Keratinocyte (primary cell): ENCODE measurements around the gene SEC11A. TPM values are rescaled to one million over a fixed set of nuclear protein-coding genes. Genes with fewer than 3 reads are reported as not detected.
A peak's percentile ranks its signal among the peaks of the same experiment; 100 is the strongest.

Experiments
- DNase-seq: peaks from one replicate; pipeline ENCODE4 v3.0.0-alpha.2; 2011; ENCODE audit warnings: low read depth, missing footprints, low spot score
- FAIRE-seq: peaks from 2 replicates; lab custom pipeline; 2011; peaks lifted over from hg19 to GRCh38; lab: Jason Lieb, UNC
- H2AFZ ChIP-seq: 2 replicates; pipeline ENCODE4 v1.6.0; 2012; ENCODE audit warnings: low read length, control low read depth, inconsistent platforms; ENCODE audit not compliant: control insufficient read depth
- H3K27ac ChIP-seq: 2 replicates; pipeline ENCODE4 v1.5.1; 2011; ENCODE audit warnings: low read length; ENCODE audit not compliant: control insufficient read depth, insufficient read depth
- H3K27me3 ChIP-seq: 3 replicates; pipeline ENCODE4 v1.6.0; 2011; ENCODE audit warnings: low read length; ENCODE audit not compliant: control insufficient read depth, insufficient read depth; ENCODE audit errors: extremely low read depth
- H3K36me3 ChIP-seq, 2 experiments: 2 replicates in 1 of 2; 3 replicates in 1 of 2; pipeline ENCODE4 v1.5.1; 2011; ENCODE audit warnings: low read length in 2 of 2, mild to moderate bottlenecking in 1 of 2; ENCODE audit not compliant: control insufficient read depth in 2 of 2, insufficient read depth in 2 of 2; ENCODE audit errors: extremely low read depth in 1 of 2
- H3K4me1 ChIP-seq: 3 replicates; pipeline ENCODE4 v1.5.1; 2011; ENCODE audit warnings: low read length; ENCODE audit not compliant: control insufficient read depth, insufficient read depth; ENCODE audit errors: extremely low read depth
- H3K4me2 ChIP-seq: 3 replicates; pipeline ENCODE4 v1.6.0; 2011; ENCODE audit warnings: low read depth, low read length; ENCODE audit not compliant: control insufficient read depth, insufficient read depth; ENCODE audit errors: extremely low read depth
- H3K4me3 ChIP-seq, 3 experiments: fragments of 200-600 bp in 1 of 3; sonication (generic) in 1 of 3; 2 replicates in 2 of 3; 3 replicates in 1 of 3; pipeline ENCODE4 v1.5.1; 2011 to 2016; ENCODE audit warnings: low read length in 3 of 3, mild to moderate bottlenecking in 3 of 3, control low read depth in 2 of 3, inconsistent platforms in 1 of 3, low read depth in 1 of 3, mixed read lengths in 1 of 3, mixed run types in 1 of 3, moderate library complexity in 1 of 3; ENCODE audit not compliant: control insufficient read depth in 2 of 3, insufficient read depth in 2 of 3; ENCODE audit errors: extremely low read depth in 1 of 3
- H3K79me2 ChIP-seq: 2 replicates; pipeline ENCODE4 v1.6.0; 2012; ENCODE audit warnings: low read length; ENCODE audit not compliant: control insufficient read depth, insufficient read depth
- H3K9ac ChIP-seq: 3 replicates; pipeline ENCODE4 v1.6.0; 2011; ENCODE audit warnings: low read length; ENCODE audit not compliant: control insufficient read depth, insufficient read depth; ENCODE audit errors: extremely low read depth
- H3K9me1 ChIP-seq: 3 replicates; pipeline ENCODE4 v1.6.0; 2011; ENCODE audit warnings: low read length; ENCODE audit not compliant: control insufficient read depth, insufficient read depth; ENCODE audit errors: extremely low read depth
- H3K9me3 ChIP-seq: 2 replicates; pipeline ENCODE4 v1.5.1; 2012; ENCODE audit warnings: low read depth, low read length; ENCODE audit not compliant: control insufficient read depth
- H4K20me1 ChIP-seq: 3 replicates; pipeline ENCODE4 v1.6.0; 2011; ENCODE audit warnings: low read length; ENCODE audit not compliant: control insufficient read depth, insufficient read depth; ENCODE audit errors: extremely low read depth
- EZH2 ChIP-seq: IDR thresholded peaks from one replicate; pipeline ENCODE4 v1.6.1; 2012; ENCODE audit warnings: inconsistent platforms, mild to moderate bottlenecking, low read length, moderate library complexity
- dilution Hi-C: fragments of 300-500 bp; cut with MboI; formaldehyde crosslinking; loops from one replicate; pipeline ENCODE4 v1.7.0; 2020; ENCODE audit warnings: low sequenced_read_pairs; ENCODE audit not compliant: extremely low pct_ligation_motif_present
- polyA plus RNA-seq, 5 experiments: library from polyadenylated mRNA; depleted of rRNA in 3 of 5; stranded (reverse) in 3 of 5; stranded (forward) in 1 of 5; unstranded in 1 of 5; fragments of >200 nt; gene quantifications; 1 replicate in 1 of 5; 2 replicates in 3 of 5; 3 replicates in 1 of 5; pipeline versions ENCODE4 v1.2.1 to v1.2.3, GENCODE V29; 2011 to 2012; ENCODE audit warnings: missing spikeins in 2 of 5, low read depth in 1 of 5, low replicate concordance in 1 of 5
- TF ChIP-seq, protein P1 (sequence below), 3 experiments: IDR thresholded peaks in 1 of 3; conservative IDR thresholded peaks in 1 of 3; optimal IDR thresholded peaks in 1 of 3; 2 replicates in 2 of 3; 3 replicates in 1 of 3; pipeline versions ENCODE3 to v1.5.1; 2011; ENCODE audit warnings: low read length in 3 of 3, mild to moderate bottlenecking in 3 of 3, moderate library complexity in 2 of 3, control low read depth in 1 of 3, inconsistent platforms in 1 of 3; ENCODE audit not compliant: insufficient read depth in 2 of 3; ENCODE audit errors: extremely low read depth in 1 of 3

Gene SEC11A
- polyA plus RNA-seq, 1 donor (not counting 4 experiments of a cell fraction or from before 2014, with no cell fraction given): 195 TPM

DNA sequence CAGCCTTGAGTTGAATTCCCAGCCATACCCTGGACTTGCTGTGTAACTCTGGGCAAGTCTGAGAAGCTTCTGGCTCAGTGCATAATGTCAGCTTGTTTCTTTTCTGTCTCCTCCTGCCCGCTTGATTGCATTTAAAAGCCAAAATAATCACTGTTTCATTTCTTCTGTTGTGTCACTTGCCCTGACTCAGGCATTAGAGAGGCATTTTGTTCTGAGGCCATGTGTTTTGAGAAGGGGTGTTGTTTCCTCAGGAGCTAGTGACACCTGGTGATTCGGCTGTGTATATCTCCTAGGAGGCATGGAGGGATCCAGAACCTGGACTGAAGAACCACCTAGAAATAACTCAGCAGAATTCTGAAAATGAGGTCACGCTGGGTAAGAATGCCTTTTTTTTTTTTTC, 77.8 kb downstream of the SEC11A start:
- no peak for FAIRE-seq
- Histone ChIP-seq H2AFZ (no peak overlapping the region), H3K4me3 (no peak overlapping the region), H3K9me3 (no peaks in the 10 kb centered on the region), H3K79me2 (no peaks in the 10 kb centered on the region), H3K27me3 (no peaks in the 10 kb centered on the region), H3K4me1 (peaks cover 5% of the 10 kb centered on the region), H3K36me3 (peaks cover 8 to 20% of the 10 kb centered on the region in 2 experiments), H3K4me2 (no peak overlapping the region), H4K20me1 (no peaks in the 10 kb centered on the region), H3K9ac (no peak overlapping the region), H3K27ac (no peak overlapping the region), H3K9me1 (no peaks in the 10 kb centered on the region)
- no peak for DNase-seq
- TF ChIP-seq, protein P1, sequence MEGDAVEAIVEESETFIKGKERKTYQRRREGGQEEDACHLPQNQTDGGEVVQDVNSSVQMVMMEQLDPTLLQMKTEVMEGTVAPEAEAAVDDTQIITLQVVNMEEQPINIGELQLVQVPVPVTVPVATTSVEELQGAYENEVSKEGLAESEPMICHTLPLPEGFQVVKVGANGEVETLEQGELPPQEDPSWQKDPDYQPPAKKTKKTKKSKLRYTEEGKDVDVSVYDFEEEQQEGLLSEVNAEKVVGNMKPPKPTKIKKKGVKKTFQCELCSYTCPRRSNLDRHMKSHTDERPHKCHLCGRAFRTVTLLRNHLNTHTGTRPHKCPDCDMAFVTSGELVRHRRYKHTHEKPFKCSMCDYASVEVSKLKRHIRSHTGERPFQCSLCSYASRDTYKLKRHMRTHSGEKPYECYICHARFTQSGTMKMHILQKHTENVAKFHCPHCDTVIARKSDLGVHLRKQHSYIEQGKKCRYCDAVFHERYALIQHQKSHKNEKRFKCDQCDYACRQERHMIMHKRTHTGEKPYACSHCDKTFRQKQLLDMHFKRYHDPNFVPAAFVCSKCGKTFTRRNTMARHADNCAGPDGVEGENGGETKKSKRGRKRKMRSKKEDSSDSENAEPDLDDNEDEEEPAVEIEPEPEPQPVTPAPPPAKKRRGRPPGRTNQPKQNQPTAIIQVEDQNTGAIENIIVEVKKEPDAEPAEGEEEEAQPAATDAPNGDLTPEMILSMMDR (optimal IDR thresholded peaks at IDR 0.05 in 1 of 3, IDR thresholded peaks at IDR 0.05 in 1 of 3, conservative IDR thresholded peaks at IDR 0.05 in 1 of 3; ENCODE audit: extremely low read depth in 1 of 3, insufficient read depth in 2 of 3, low read length in 3 of 3): peak in 1 of 3 experiments; percentile 47
- TF ChIP-seq EZH2: no peak
- dilution Hi-C loops: no loop called here

DNA sequence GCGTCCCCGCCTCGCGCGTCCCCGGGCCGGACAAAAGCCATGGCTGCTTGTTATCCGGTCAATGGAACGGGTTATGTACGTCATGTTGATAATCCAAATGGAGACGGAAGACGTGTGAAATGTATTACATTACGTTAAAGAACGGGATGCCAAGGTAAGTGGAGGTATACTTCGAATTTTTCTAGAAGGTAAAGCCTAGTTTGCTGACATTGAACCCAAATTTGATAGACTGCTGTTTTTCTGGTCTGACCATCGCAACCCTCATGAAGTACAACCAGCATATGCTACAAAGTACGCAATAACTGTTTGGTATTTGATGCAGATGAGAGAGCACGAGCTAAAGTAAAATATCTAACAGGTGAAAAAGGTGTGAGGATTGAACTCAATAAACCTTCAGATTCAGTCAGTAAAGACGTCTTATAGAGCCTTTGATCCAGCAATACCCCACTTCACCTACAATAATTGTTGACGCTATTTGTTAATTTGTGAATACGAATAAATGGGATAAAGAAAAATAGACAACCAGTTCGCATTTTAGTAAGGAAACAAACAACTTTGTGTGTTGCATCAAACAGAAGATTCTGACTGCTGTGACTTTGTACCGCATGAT, 81.6 kb downstream of the SEC11A start:
- FAIRE-seq (no peak), DNase-seq (no peak)
- Histone ChIP-seq H4K20me1 (no peaks in the 10 kb centered on the region), H3K4me3 (peak overlapping the region; percentile 46 to 76 (median 70)), H3K4me2 (peak overlapping the region; percentile 97), H3K9me1 (no peaks in the 10 kb centered on the region), H3K36me3 (peaks cover 5 to 7% of the 10 kb centered on the region in 2 experiments), H3K9ac (peak overlapping the region; percentile 71), H3K27ac (no peak overlapping the region), H3K4me1 (peaks cover 22% of the 10 kb centered on the region), H3K9me3 (no peaks in the 10 kb centered on the region), H3K27me3 (no peaks in the 10 kb centered on the region), H2AFZ (peak overlapping the region; percentile 10), H3K79me2 (peaks cover 8% of the 10 kb centered on the region)
- dilution Hi-C loops: no loop called here
- no peak for TF ChIP-seq EZH2
- TF ChIP-seq, protein P1 (optimal IDR thresholded peaks at IDR 0.05 in 1 of 3, IDR thresholded peaks at IDR 0.05 in 1 of 3, conservative IDR thresholded peaks at IDR 0.05 in 1 of 3; ENCODE audit: extremely low read depth in 1 of 3, insufficient read depth in 2 of 3, low read length in 3 of 3): no peak
